ENCODE data around the gene NMBR.

Gene NMBR

GRCh38 chr6:142173980-142174379 lies 27.1 kb upstream of the NMBR start:
- Histone ChIP-seq H3K9me2 (replicated peaks; ENCODE audit: insufficient read depth, low read length) (no peaks in the 10 kb centered on the region), H3K9ac (ENCODE audit: low read length) (no peak overlapping the region), H3K27me3 (ENCODE audit: low read length) (no peaks in the 10 kb centered on the region), H3K9me3 (ENCODE audit: insufficient read depth, low read length) (no peaks in the 10 kb centered on the region), H3K27ac (ENCODE audit: low read depth, low read length) (no peak overlapping the region), H3K79me2 (ENCODE audit: insufficient read depth, low read length) (no peaks in the 10 kb centered on the region), H3F3A (ENCODE audit: insufficient read depth) (peaks cover 5% of the 10 kb centered on the region; the same call in 1 of the 2 replicates), H3K4me2 (ENCODE audit: low read depth, low read length, poor library complexity, severe bottlenecking) (no peak overlapping the region), H4K20me1 (ENCODE audit: low read depth, low read length) (no peaks in the 10 kb centered on the region), H3K4me3 (ENCODE audit: insufficient read depth, low read length, poor library complexity, severe bottlenecking) (no peak overlapping the region), H3K36me3 (ENCODE audit: low read length) (peaks cover 57% of the 10 kb centered on the region), H2AFZ (ENCODE audit: low read depth, low read length, severe bottlenecking) (no peak overlapping the region)
- TF ChIP-seq EZH2phosphoT487 (conservative IDR thresholded peaks at IDR 0.05; ENCODE audit: low read length) (no peak), CTCF (IDR thresholded peaks at IDR 0.05; ENCODE audit: insufficient read depth, low read length, poor library complexity, severe bottlenecking) (no peak)

- Histone ChIP-seq H3K4me2 (ENCODE audit: low read depth, low read length, poor library complexity, severe bottlenecking) (no peak overlapping the region), H4K20me1 (ENCODE audit: low read depth, low read length) (no peaks in the 10 kb centered on the region), H2AFZ (ENCODE audit: low read depth, low read length, severe bottlenecking) (no peak overlapping the region), H3K27ac (ENCODE audit: low read depth, low read length) (no peak overlapping the region), H3K36me3 (ENCODE audit: low read length) (peaks cover 58% of the 10 kb centered on the region), H3K79me2 (ENCODE audit: insufficient read depth, low read length) (no peaks in the 10 kb centered on the region), H3K9me2 (replicated peaks; ENCODE audit: insufficient read depth, low read length) (no peaks in the 10 kb centered on the region), H3K4me3 (ENCODE audit: insufficient read depth, low read length, poor library complexity, severe bottlenecking) (no peak overlapping the region), H3K27me3 (ENCODE audit: low read length) (no peaks in the 10 kb centered on the region), H3K9ac (ENCODE audit: low read length) (no peak overlapping the region), H3K9me3 (ENCODE audit: insufficient read depth, low read length) (no peaks in the 10 kb centered on the region), H3F3A (ENCODE audit: insufficient read depth) (peaks cover 5% of the 10 kb centered on the region; the same call in 1 of the 2 replicates)
- no peak for TF ChIP-seq EZH2phosphoT487 (conservative IDR thresholded peaks at IDR 0.05; ENCODE audit: low read length)
- TF ChIP-seq CTCF (IDR thresholded peaks at IDR 0.05; ENCODE audit: insufficient read depth, low read length, poor library complexity, severe bottlenecking) = no peak
Observed at GRCh38 chr6:142172758-142173157, 25.8 kb upstream of the NMBR start.

GRCh38 chr6:142171351-142171750 lies 24.4 kb upstream of the NMBR start:
- peaks cover 6% of the 10 kb centered on the region; the same call in 1 of the 2 replicates for H3K79me2 ChIP-seq (ENCODE audit: insufficient read depth, low read length)
- no peaks in the 10 kb centered on the region for H3K9me3 ChIP-seq (ENCODE audit: insufficient read depth, low read length)
- H3F3A ChIP-seq (ENCODE audit: insufficient read depth) = peaks cover 5% of the 10 kb centered on the region; the same call in 1 of the 2 replicates
- no peaks in the 10 kb centered on the region for H3K27me3 ChIP-seq (ENCODE audit: low read length)
- H3K36me3 ChIP-seq (ENCODE audit: low read length) = peaks cover 59% of the 10 kb centered on the region; the same call in 1 of the 2 replicates
- H3K4me2 ChIP-seq (ENCODE audit: low read depth, low read length, poor library complexity, severe bottlenecking) = no peak overlapping the region
- no peak overlapping the region for H3K9ac ChIP-seq (ENCODE audit: low read length)
- no peak overlapping the region for H3K27ac ChIP-seq (ENCODE audit: low read depth, low read length)
- H2AFZ ChIP-seq (ENCODE audit: low read depth, low read length, severe bottlenecking) = no peak overlapping the region
- H4K20me1 ChIP-seq (ENCODE audit: low read depth, low read length) = no peaks in the 10 kb centered on the region
- no peak overlapping the region for H3K4me3 ChIP-seq (ENCODE audit: insufficient read depth, low read length, poor library complexity, severe bottlenecking)
- TF ChIP-seq EZH2phosphoT487 (conservative IDR thresholded peaks at IDR 0.05; ENCODE audit: low read length) (no peak), CTCF (IDR thresholded peaks at IDR 0.05; ENCODE audit: insufficient read depth, low read length, poor library complexity, severe bottlenecking) (no peak)
- H3K9me2 ChIP-seq (replicated peaks; ENCODE audit: insufficient read depth, low read length) = no peaks in the 10 kb centered on the region
